Activated CD4-positive, alpha-beta T cell treated with anti-CD3 and anti-CD28 coated beads, Interleukin-2, amount 10 ng/mL, durations not matched to agents 7 days and 5 days (primary cell): ENCODE measurements around the gene TES. TPM values are rescaled to one million over a fixed set of nuclear protein-coding genes. Genes with fewer than 3 reads are reported as not detected.
A peak's percentile ranks its signal among the peaks of the same experiment; 100 is the strongest.

Experiments
- CTCF ChIA-PET: fragments of 350-600 bp; sonication (Branson Sonifier 250); formaldehyde crosslinking; loops from one replicate; lab custom pipeline; 2021; ENCODE audit warnings: antibody characterized with exemption; lab: Charles Lee
- POLR2A ChIA-PET: fragments of 350-600 bp; sonication (Branson Sonifier 250); formaldehyde crosslinking; loops from one replicate; lab custom pipeline; 2021; ENCODE audit warnings: antibody characterized with exemption; lab: Charles Lee
- DNase-seq: peaks from one replicate; pipeline ENCODE4 v3.0.0-alpha.2; 2020
- H3K27ac Mint-ChIP-seq: one replicate; pipeline ENCODE4 v1.8.0; 2021; ENCODE audit warnings: mild to moderate bottlenecking, moderate library complexity, mixed read lengths
- H3K27me3 Mint-ChIP-seq: one replicate; pipeline ENCODE4 v1.8.0; 2021; ENCODE audit warnings: mixed read lengths
- H3K36me3 Mint-ChIP-seq: one replicate; pipeline ENCODE4 v1.8.0; 2021; ENCODE audit warnings: low read depth, mixed read lengths
- H3K4me1 Mint-ChIP-seq: one replicate; pipeline ENCODE4 v1.8.0; 2021; ENCODE audit warnings: mixed read lengths
- H3K4me3 Mint-ChIP-seq: one replicate; pipeline ENCODE4 v1.8.0; 2021; ENCODE audit warnings: mild to moderate bottlenecking, moderate library complexity, mixed read lengths
- H3K9me3 Mint-ChIP-seq: one replicate; pipeline ENCODE4 v1.8.0; 2021; ENCODE audit warnings: mixed read lengths
- total RNA-seq, 2 experiments: library from RNA; stranded (reverse); gene quantifications; one replicate each; pipeline ENCODE4 v1.2.3, GENCODE V29; 2021

The TES gene
- total RNA-seq, 2 experiments from 2014 or later: 139 to 140 TPM

GRCh38 chr7:116227678-116228239, 17.4 kb downstream of the TES start:
- Mint-ChIP-seq H3K27ac (no peak overlapping the region), H3K36me3 (peaks cover 18% of the 10 kb centered on the region), H3K27me3 (no peaks in the 10 kb centered on the region), H3K4me3 (no peak overlapping the region), H3K9me3 (no peaks in the 10 kb centered on the region), H3K4me1 (peaks cover 73% of the 10 kb centered on the region)
- no peak for DNase-seq
- POLR2A ChIA-PET: no interaction called here
- CTCF ChIA-PET: interaction anchor here (1.0 to 1.1 kb wide), 2 partner anchors 17 to 355 kb away, joined by 3 read pairs; partner anchors contain the start of gene TES

GRCh38 chr7:116228241-116228640, 17.9 kb downstream of the TES start:
- DNase-seq: no peak
- Mint-ChIP-seq H3K4me1 (peaks cover 78% of the 10 kb centered on the region), H3K9me3 (no peaks in the 10 kb centered on the region), H3K36me3 (peaks cover 18% of the 10 kb centered on the region), H3K4me3 (no peak overlapping the region), H3K27ac (no peak overlapping the region), H3K27me3 (no peaks in the 10 kb centered on the region)
- POLR2A ChIA-PET: no interaction called here
- CTCF ChIA-PET: interaction anchor here (1.0 to 1.1 kb wide), 2 partner anchors 18 to 354 kb away, joined by 3 read pairs; partner anchors contain the start of gene TES

- POLR2A ChIA-PET: no interaction called here
- CTCF ChIA-PET: interaction anchor here (1.6 kb wide), 1 partner anchor 11 kb away, joined by 6 read pairs; no protein-coding TSS in a partner anchor
- DNase-seq: no peak
- Mint-ChIP-seq H3K4me1 (peaks cover 72% of the 10 kb centered on the region), H3K9me3 (no peaks in the 10 kb centered on the region), H3K36me3 (peaks cover 12% of the 10 kb centered on the region), H3K4me3 (no peak overlapping the region), H3K27me3 (no peaks in the 10 kb centered on the region), H3K27ac (no peak overlapping the region)
Measured at GRCh38 chr7:116229366-116229765, 19.0 kb downstream of the TES start.

GRCh38 chr7:116230191-116231005, 20.1 kb downstream of the TES start:
- POLR2A ChIA-PET: no interaction called here
- CTCF ChIA-PET: interaction anchor here (1.1 to 1.6 kb wide), 4 partner anchors 8 to 23 kb away, joined by 3 to 6 read pairs (median 3); no protein-coding TSS in a partner anchor
- no peak overlapping the region for H3K4me3 Mint-ChIP-seq

GRCh38 chr7:116231543-116231942, 21.2 kb downstream of the TES start:
- CTCF ChIA-PET: interaction anchor here (1.1 to 1.6 kb wide), 3 partner anchors 9 to 24 kb away, joined by 3 read pairs; no protein-coding TSS in a partner anchor
- H3K4me3 Mint-ChIP-seq: no peak overlapping the region

More at GRCh38 chr7:116230191-116231005, 20.1 kb downstream of the TES start:
- Mint-ChIP-seq H3K4me1 (peaks cover 73% of the 10 kb centered on the region), H3K36me3 (peaks cover 11% of the 10 kb centered on the region), H3K27ac (peak overlapping the region; percentile 51), H3K27me3 (no peaks in the 10 kb centered on the region), H3K9me3 (no peaks in the 10 kb centered on the region)
- DNase-seq: no peak

GRCh38 chr7:116231949-116232348, 21.6 kb downstream of the TES start:
- H3K27ac Mint-ChIP-seq: no peak overlapping the region
- no peaks in the 10 kb centered on the region for H3K27me3 Mint-ChIP-seq
- H3K9me3 Mint-ChIP-seq: no peaks in the 10 kb centered on the region
- no peak overlapping the region for H3K4me3 Mint-ChIP-seq
- H3K4me1 Mint-ChIP-seq: peaks cover 68% of the 10 kb centered on the region
- DNase-seq: no peak
- POLR2A ChIA-PET: interaction anchor here (0.9 kb wide), 1 partner anchor 21 kb away, joined by 3 read pairs; the partner anchor contains the start of gene TES
- CTCF ChIA-PET: interaction anchor here (1.3 to 1.6 kb wide), 3 partner anchors 21 to 52 kb away, joined by 3 to 4 read pairs (median 3); no protein-coding TSS in a partner anchor
- peaks cover 15% of the 10 kb centered on the region for H3K36me3 Mint-ChIP-seq

More at GRCh38 chr7:116231543-116231942, 21.2 kb downstream of the TES start:
- H3K4me1 Mint-ChIP-seq: peaks cover 70% of the 10 kb centered on the region
- H3K36me3 Mint-ChIP-seq: peaks cover 13% of the 10 kb centered on the region
- POLR2A ChIA-PET: interaction anchor here (0.9 kb wide), 1 partner anchor 21 kb away, joined by 3 read pairs; the partner anchor contains the start of gene TES
- no peaks in the 10 kb centered on the region for H3K9me3 Mint-ChIP-seq
- no peaks in the 10 kb centered on the region for H3K27me3 Mint-ChIP-seq
- no peak for DNase-seq
- no peak overlapping the region for H3K27ac Mint-ChIP-seq

- Mint-ChIP-seq H3K27me3 (no peaks in the 10 kb centered on the region), H3K27ac (no peak overlapping the region), H3K36me3 (peaks cover 19% of the 10 kb centered on the region), H3K9me3 (no peaks in the 10 kb centered on the region), H3K4me1 (peaks cover 69% of the 10 kb centered on the region), H3K4me3 (no peak overlapping the region)
- ChIA-PET CTCF (interaction anchor here (1.2 to 1.3 kb wide), 2 partner anchors 18 to 52 kb away, joined by 3 to 4 read pairs; no protein-coding TSS in a partner anchor), POLR2A (interaction anchor here (0.9 kb wide), 1 partner anchor 22 kb away, joined by 3 read pairs; the partner anchor contains the start of gene TES)
- DNase-seq: no peak
Measured at GRCh38 chr7:116232350-116232749, 22.0 kb downstream of the TES start.

- H3K9me3 Mint-ChIP-seq: no peaks in the 10 kb centered on the region
- POLR2A ChIA-PET: no interaction called here
- peaks cover 24% of the 10 kb centered on the region for H3K36me3 Mint-ChIP-seq
- DNase-seq: no peak
- H3K27me3 Mint-ChIP-seq: no peaks in the 10 kb centered on the region
- H3K4me3 Mint-ChIP-seq: no peak overlapping the region
- CTCF ChIA-PET: interaction anchor here (1.2 to 1.3 kb wide), 2 partner anchors 17 to 53 kb away, joined by 3 to 4 read pairs; no protein-coding TSS in a partner anchor
- H3K4me1 Mint-ChIP-seq: peaks cover 70% of the 10 kb centered on the region
- H3K27ac Mint-ChIP-seq: no peak overlapping the region
Measured at GRCh38 chr7:116232920-116233319, 22.6 kb downstream of the TES start.

GRCh38 chr7:116234517-116235200, 24.3 kb downstream of the TES start:
- peak overlapping the region; percentile 58 for H3K27ac Mint-ChIP-seq
- no peak for DNase-seq
- POLR2A ChIA-PET: no interaction called here

GRCh38 chr7:116235380-116235779, 25.0 kb downstream of the TES start:
- H3K4me1 Mint-ChIP-seq: peaks cover 59% of the 10 kb centered on the region
- ChIA-PET CTCF (interaction anchor here (0.8 to 2.3 kb wide), 6 partner anchors 10 to 61 kb away, joined by 3 to 10 read pairs (median 4); no protein-coding TSS in a partner anchor), POLR2A (no interaction called here)
- no peak overlapping the region for H3K4me3 Mint-ChIP-seq
- H3K27ac Mint-ChIP-seq: no peak overlapping the region
- no peaks in the 10 kb centered on the region for H3K9me3 Mint-ChIP-seq
- H3K27me3 Mint-ChIP-seq: no peaks in the 10 kb centered on the region
- DNase-seq: no peak
- peaks cover 36% of the 10 kb centered on the region for H3K36me3 Mint-ChIP-seq

More at GRCh38 chr7:116234517-116235200, 24.3 kb downstream of the TES start:
- no peak overlapping the region for H3K4me3 Mint-ChIP-seq
- H3K27me3 Mint-ChIP-seq: no peaks in the 10 kb centered on the region
- CTCF ChIA-PET: interaction anchor here (1.6 to 2.3 kb wide), 2 partner anchors 10 to 23 kb away, joined by 3 to 7 read pairs; no protein-coding TSS in a partner anchor
- H3K9me3 Mint-ChIP-seq: no peaks in the 10 kb centered on the region
- H3K36me3 Mint-ChIP-seq: peaks cover 34% of the 10 kb centered on the region
- peaks cover 66% of the 10 kb centered on the region for H3K4me1 Mint-ChIP-seq

- peaks cover 41% of the 10 kb centered on the region for H3K36me3 Mint-ChIP-seq
- peak; percentile 69 for DNase-seq
- no peaks in the 10 kb centered on the region for H3K27me3 Mint-ChIP-seq
- H3K27ac Mint-ChIP-seq: no peak overlapping the region
- no peaks in the 10 kb centered on the region for H3K9me3 Mint-ChIP-seq
- no peak overlapping the region for H3K4me3 Mint-ChIP-seq
- ChIA-PET CTCF (interaction anchor here (0.8 to 2.3 kb wide), 8 partner anchors 10 to 62 kb away, joined by 3 to 10 read pairs (median 4); no protein-coding TSS in a partner anchor), POLR2A (no interaction called here)
- peaks cover 52% of the 10 kb centered on the region for H3K4me1 Mint-ChIP-seq
Measured at GRCh38 chr7:116236020-116236630, 25.8 kb downstream of the TES start.
